IPS-18a (cell line): ENCODE results near the gene DPP6.

Experiments
- H3K27ac ChIP-seq: one replicate; pipeline ENCODE4 v1.5.1; 2013; ENCODE audit warnings: low read length
- H3K27me3 ChIP-seq: one replicate; pipeline ENCODE4 v1.6.1; 2013; ENCODE audit warnings: mild to moderate bottlenecking, low read length; ENCODE audit not compliant: control insufficient read depth, insufficient read depth
- H3K36me3 ChIP-seq: one replicate; pipeline ENCODE4 v1.6.1; 2013; ENCODE audit warnings: low read depth, low read length; ENCODE audit not compliant: control insufficient read depth
- H3K4me1 ChIP-seq: one replicate; pipeline ENCODE4 v1.6.1; 2013; ENCODE audit warnings: low read depth, low read length; ENCODE audit not compliant: control insufficient read depth
- H3K4me3 ChIP-seq: one replicate; pipeline ENCODE4 v1.5.1; 2013; ENCODE audit warnings: low read length
- H3K9ac ChIP-seq: one replicate; pipeline ENCODE4 v1.6.1; 2013; ENCODE audit warnings: mild to moderate bottlenecking, low read length, moderate library complexity
- H3K9me3 ChIP-seq: one replicate; pipeline ENCODE4 v1.6.1; 2013; ENCODE audit warnings: low read depth, low read length; ENCODE audit not compliant: control insufficient read depth

DPP6 gene

DNA sequence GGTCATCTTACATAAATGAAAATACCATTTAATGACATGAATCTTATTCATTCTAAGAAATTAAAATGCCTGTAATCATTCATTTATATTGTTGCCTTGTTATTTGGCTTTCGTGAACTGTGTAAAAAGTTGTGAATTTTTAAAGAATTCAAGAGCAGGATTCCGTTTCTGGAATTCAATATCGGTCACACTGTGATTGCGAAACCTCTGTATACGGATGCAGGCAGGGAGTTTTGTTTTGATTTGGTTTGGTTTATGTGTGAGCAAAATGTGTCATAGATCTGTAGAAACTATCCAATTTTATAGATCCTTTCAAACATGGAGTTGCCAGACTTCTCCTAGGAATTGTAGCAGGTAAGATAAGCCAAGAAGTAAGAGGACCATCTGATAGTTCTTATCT is 441.4 kb downstream of the DPP6 start:
- Histone ChIP-seq H3K36me3 (no peaks in the 10 kb centered on the region), H3K4me3 (no peak overlapping the region), H3K9ac (no peak overlapping the region), H3K27me3 (no peaks in the 10 kb centered on the region), H3K4me1 (no peaks in the 10 kb centered on the region), H3K9me3 (no peaks in the 10 kb centered on the region), H3K27ac (no peak overlapping the region)

DNA sequence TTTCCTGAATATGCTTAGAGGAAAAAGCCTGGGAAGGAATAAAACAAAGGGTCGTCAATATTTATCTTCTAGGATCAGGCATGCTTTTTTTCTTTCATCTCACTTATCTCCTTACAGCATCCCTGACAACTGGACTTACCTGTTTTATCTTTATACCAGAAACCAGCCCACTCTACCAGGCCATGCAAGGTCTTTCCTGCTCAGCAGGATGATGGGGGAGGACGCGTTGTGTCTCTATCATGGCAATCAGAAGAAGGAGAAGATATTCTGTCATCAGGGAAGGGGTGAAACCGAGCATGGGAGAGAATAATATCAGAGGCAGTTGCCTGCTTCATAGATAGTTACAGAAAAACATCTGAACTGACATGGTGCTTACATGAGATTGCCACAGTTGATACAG is 445.6 kb downstream of the DPP6 start:
- no peaks in the 10 kb centered on the region for H3K27me3 ChIP-seq

DNA sequence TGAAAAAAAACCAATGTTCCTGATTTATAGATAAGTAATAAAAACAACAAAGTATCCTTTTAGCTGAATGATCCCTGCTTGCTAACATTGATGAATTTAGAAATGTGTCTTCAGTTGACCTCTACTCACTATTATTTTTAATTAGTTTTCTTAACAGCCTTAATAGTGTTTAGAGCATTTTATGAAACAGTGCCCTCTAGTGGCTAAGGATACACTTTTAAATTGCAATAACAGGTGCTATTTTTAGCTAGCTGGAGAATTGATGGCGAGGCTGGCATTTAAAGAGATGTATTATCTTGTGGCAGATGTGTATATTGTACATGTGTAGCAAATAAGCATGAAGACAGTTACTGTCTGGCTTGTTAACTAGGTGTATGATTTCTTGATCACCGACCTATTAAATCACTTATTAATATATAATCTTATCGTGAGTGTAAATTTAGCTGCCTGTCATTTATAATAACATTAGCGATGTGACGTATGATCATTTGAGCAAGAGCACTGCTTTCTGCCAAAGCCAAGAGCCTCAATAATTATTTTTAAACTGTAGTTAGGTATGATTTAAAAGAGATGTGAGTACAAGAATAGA is 451.9 kb downstream of the DPP6 start:
- H3K9ac ChIP-seq = no peak overlapping the region
- no peak overlapping the region for H3K27ac ChIP-seq
- H3K36me3 ChIP-seq = no peaks in the 10 kb centered on the region
- no peaks in the 10 kb centered on the region for H3K27me3 ChIP-seq
- H3K4me3 ChIP-seq = no peak overlapping the region
- peaks cover 4% of the 10 kb centered on the region for H3K9me3 ChIP-seq
- no peaks in the 10 kb centered on the region for H3K4me1 ChIP-seq

More for the DNA sequence above, 445.6 kb downstream of the DPP6 start:
- no peak overlapping the region for H3K4me3 ChIP-seq
- no peaks in the 10 kb centered on the region for H3K36me3 ChIP-seq
- H3K4me1 ChIP-seq = no peaks in the 10 kb centered on the region
- H3K9me3 ChIP-seq = peaks cover 4% of the 10 kb centered on the region
- H3K9ac ChIP-seq = no peak overlapping the region
- H3K27ac ChIP-seq = no peak overlapping the region

DNA sequence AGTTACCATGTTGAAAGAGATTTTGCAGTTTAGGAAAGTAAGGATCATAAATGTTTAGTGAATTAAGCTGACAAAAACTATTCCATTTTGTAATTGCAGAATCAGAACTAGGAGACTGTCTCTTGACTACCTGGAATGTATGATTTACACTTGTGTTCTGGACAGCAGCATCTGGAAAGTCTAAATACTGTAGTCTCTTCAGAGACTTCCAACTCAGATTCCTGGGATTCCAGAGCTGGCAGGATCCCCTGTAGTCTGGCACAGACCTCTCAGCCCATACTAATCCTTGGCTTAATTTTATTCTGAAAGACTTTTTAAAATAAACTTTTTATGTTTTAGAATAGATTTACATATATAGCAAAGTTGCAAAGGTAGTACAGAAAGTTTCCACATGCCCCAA is 452.7 kb downstream of the DPP6 start:
- no peaks in the 10 kb centered on the region for H3K4me1 ChIP-seq
- no peak overlapping the region for H3K4me3 ChIP-seq
- H3K27me3 ChIP-seq = no peaks in the 10 kb centered on the region
- H3K9me3 ChIP-seq = peaks cover 4% of the 10 kb centered on the region
- no peaks in the 10 kb centered on the region for H3K36me3 ChIP-seq
- H3K27ac ChIP-seq = no peak overlapping the region
- no peak overlapping the region for H3K9ac ChIP-seq

DNA sequence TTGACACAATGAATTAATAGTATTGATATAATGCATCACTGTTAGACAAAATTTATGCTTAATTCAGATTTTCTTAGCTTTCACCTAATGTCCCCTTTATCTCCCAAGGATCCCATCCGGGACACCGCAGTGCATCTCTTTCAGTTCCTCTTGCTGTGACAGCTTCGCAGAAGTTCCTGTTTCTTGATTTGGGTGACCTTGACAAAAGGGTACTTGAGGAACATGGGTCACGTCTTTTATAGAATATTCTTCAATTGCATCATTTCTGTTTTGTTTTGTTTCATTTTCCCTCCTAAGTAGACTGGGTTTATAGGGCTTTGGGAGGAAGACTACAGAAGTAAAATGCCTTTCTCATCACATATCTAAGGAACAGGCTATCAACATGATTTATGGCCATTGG is 453.2 kb downstream of the DPP6 start:
- no peaks in the 10 kb centered on the region for H3K36me3 ChIP-seq
- no peaks in the 10 kb centered on the region for H3K27me3 ChIP-seq
- no peak overlapping the region for H3K27ac ChIP-seq
- H3K4me3 ChIP-seq = no peak overlapping the region
- no peaks in the 10 kb centered on the region for H3K4me1 ChIP-seq
- peaks cover 4% of the 10 kb centered on the region for H3K9me3 ChIP-seq
- no peak overlapping the region for H3K9ac ChIP-seq

DNA sequence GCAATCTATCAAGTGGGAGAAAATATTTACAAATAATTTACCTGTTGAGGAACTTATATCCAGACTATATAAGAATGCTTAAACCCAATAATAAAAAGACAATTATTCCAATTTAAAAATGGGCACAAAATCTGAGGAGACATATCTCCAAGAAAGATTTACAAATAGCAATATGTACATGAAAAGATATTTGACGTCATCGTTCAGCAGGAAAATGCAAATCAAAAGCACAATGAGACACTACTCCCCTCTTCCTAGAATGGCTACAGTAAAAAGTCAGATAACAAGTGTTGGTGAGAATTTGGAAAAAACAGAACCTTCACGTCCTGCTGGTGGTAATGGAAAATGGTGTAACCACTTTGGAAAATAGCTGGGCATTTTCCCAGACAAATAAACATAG is 457.0 kb downstream of the DPP6 start:
- no peak overlapping the region for H3K4me3 ChIP-seq
- H3K9ac ChIP-seq = no peak overlapping the region
- H3K27ac ChIP-seq = no peak overlapping the region
- H3K4me1 ChIP-seq = peaks cover 5% of the 10 kb centered on the region
- H3K36me3 ChIP-seq = no peaks in the 10 kb centered on the region
- H3K9me3 ChIP-seq = no peaks in the 10 kb centered on the region
- H3K27me3 ChIP-seq = no peaks in the 10 kb centered on the region

DNA sequence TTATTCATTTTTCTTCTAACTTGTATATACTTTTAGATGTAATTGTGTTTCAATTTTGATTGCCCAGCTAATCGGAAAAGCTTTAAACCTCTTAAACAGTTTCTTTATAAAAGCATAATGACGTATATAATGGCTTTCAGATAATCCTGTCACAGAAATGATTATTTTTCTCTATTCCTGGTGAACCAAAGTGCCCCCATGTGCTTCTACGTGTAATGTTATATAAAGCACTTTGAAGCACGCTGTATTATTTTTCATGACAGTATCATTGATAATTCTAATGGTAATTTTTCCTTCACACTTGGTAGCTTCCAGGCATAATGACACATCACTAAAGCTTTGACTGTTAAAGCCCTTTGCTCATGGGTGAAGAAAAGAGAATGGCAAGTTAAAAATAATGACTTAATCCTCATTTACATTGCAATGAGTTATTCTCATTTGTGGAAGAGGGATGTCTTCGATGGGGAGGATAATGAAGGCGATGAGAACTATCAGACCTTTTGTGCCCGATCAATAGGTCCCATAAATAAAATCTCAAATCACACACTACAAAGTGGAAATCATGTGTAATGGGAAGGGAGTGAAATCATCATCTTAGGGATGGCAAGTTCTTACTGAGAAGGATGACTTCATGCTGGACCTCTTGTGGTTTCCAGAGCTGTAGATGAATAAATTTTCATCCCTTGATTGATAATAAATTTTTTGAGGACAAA is 460.1 kb downstream of the DPP6 start:
- no peak overlapping the region for H3K9ac ChIP-seq
- no peaks in the 10 kb centered on the region for H3K27me3 ChIP-seq
- H3K4me3 ChIP-seq = no peak overlapping the region
- peaks cover 5% of the 10 kb centered on the region for H3K4me1 ChIP-seq
- H3K27ac ChIP-seq = no peak overlapping the region
- H3K36me3 ChIP-seq = no peaks in the 10 kb centered on the region
- H3K9me3 ChIP-seq = no peaks in the 10 kb centered on the region

DNA sequence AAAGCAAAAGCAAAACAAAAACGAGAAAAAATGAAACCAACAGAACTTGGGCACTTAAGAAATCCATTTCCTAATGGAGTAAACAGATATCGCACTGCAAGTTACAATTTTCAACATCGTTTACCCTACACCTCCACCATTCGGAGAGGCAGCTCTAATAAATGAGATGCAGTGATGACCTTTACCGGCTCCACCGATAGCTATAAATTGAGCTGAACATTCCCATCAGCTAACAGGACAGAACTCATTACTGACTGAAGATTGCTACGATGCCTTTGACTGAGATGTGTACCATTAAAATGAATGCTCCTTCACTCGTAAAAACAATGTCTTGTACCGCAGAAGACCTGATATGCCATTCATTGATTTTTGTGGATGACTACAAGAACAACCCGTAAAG is 465.6 kb downstream of the DPP6 start:
- Histone ChIP-seq H3K4me3 (no peak overlapping the region), H3K9ac (no peak overlapping the region), H3K4me1 (no peaks in the 10 kb centered on the region), H3K9me3 (no peaks in the 10 kb centered on the region), H3K27me3 (no peaks in the 10 kb centered on the region), H3K36me3 (no peaks in the 10 kb centered on the region), H3K27ac (no peak overlapping the region)

DNA sequence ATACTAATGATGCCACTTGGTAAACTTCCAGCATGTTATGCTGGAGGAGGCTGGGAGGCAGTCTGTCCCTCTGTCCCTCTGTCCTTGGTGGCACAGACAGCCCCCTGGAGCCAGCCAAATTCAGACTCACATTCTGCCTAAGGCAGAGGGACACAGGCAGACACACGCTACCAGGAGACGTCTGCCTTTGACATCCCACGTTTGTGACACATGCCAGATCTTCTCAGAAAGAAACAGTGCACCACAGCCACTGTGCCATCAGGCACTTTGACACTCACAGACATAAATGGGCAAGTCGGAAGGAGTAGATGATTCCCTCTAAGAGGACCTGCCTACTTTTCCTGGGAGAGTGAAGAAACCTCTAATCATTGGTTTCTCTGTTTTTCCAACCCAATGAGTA is 467.0 kb downstream of the DPP6 start:
- no peaks in the 10 kb centered on the region for H3K36me3 ChIP-seq
- no peak overlapping the region for H3K9ac ChIP-seq
- no peak overlapping the region for H3K27ac ChIP-seq
- no peak overlapping the region for H3K4me3 ChIP-seq
- H3K9me3 ChIP-seq = no peaks in the 10 kb centered on the region
- no peaks in the 10 kb centered on the region for H3K4me1 ChIP-seq
- H3K27me3 ChIP-seq = no peaks in the 10 kb centered on the region

DNA sequence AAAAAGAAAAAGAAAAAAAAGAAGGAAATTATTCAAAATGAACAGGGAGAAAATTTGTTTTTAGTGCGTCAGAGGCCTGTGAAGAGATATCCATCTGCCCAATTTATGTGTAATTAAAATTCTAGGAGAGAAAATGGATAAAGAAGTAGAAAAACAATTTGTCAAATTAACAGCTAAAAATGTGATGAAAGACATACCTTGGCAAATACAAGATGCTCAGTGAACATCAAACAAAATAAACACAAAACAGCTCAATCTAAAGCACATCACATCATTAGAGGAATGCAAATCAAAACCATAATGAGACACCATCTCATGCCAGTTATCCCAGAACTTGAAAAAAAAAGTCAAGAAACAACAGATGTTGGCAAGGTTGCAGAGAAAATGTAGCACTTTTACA is 477.9 kb downstream of the DPP6 start:
- H3K36me3 ChIP-seq = no peaks in the 10 kb centered on the region
- H3K4me1 ChIP-seq = no peaks in the 10 kb centered on the region
- H3K27ac ChIP-seq = no peak overlapping the region
- H3K4me3 ChIP-seq = no peak overlapping the region
- no peak overlapping the region for H3K9ac ChIP-seq
- H3K9me3 ChIP-seq = no peaks in the 10 kb centered on the region
- H3K27me3 ChIP-seq = no peaks in the 10 kb centered on the region

DNA sequence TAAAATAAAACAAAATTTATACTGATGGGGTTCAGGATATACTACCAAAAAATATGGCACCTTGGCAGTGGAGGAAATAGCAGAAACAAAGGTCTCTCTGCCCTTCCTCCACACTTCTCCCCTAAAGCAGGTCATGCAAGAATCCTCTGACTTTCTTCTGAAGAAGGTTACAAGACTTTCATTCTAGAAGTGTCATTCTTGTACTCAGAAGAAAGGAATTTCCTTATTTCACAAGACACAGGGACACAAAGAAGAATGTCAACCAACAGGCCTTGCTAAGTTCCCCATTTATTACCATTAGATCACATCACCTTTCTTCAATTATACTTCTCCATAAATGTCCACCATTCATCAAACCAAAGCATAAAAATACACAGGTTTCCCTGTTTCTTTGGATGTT is 480.6 kb downstream of the DPP6 start:
- H3K27me3 ChIP-seq = no peaks in the 10 kb centered on the region
- H3K9ac ChIP-seq = no peak overlapping the region
- H3K27ac ChIP-seq = no peak overlapping the region
- H3K9me3 ChIP-seq = no peaks in the 10 kb centered on the region
- H3K36me3 ChIP-seq = no peaks in the 10 kb centered on the region
- no peaks in the 10 kb centered on the region for H3K4me1 ChIP-seq
- no peak overlapping the region for H3K4me3 ChIP-seq

DNA sequence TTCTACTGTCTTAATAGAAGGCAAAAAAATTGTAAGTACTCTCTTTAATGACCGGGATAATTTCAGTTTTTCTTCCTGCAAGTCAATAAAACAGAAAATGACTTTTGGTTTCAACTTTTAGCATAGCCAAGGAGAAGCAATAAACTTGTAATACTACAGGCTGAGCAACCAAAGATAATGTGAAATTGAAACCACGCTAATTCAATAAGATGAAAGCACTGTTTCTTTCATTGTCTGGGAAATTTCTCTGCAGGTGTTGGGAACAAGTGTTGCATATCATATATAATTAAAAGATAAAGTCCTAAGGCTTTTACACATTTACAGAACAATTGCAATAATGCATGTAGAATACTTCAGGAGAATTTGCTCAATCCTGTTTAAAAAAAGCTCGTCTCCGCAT is 488.4 kb downstream of the DPP6 start:
- no peak overlapping the region for H3K9ac ChIP-seq
- H3K36me3 ChIP-seq = no peaks in the 10 kb centered on the region
- no peak overlapping the region for H3K4me3 ChIP-seq
- no peaks in the 10 kb centered on the region for H3K9me3 ChIP-seq
- no peak overlapping the region for H3K27ac ChIP-seq
- H3K4me1 ChIP-seq = no peaks in the 10 kb centered on the region
- no peaks in the 10 kb centered on the region for H3K27me3 ChIP-seq
